Measurements from ENCODE around the gene POLE.

The POLE gene

GRCh38 chr12:132629330-132629729, 57.8 kb downstream of the POLE start:
- no peak for DNase-seq

- DNase-seq = no peak
Observed at GRCh38 chr12:132625731-132626430, 61.3 kb downstream of the POLE start.

- no peak for DNase-seq
Observed at GRCh38 chr12:132624910-132625630, 62.1 kb downstream of the POLE start.

- no peak for DNase-seq
Observed at GRCh38 chr12:132624186-132624855, 62.8 kb downstream of the POLE start.

- no peak for DNase-seq
Observed at GRCh38 chr12:132623072-132623869, 63.9 kb downstream of the POLE start.

- DNase-seq = no peak
Observed at GRCh38 chr12:132622437-132623071, 64.6 kb downstream of the POLE start.

GRCh38 chr12:132621657-132622435, 65.3 kb downstream of the POLE start:
- DNase-seq = no peak

- DNase-seq = no peak
Observed at GRCh38 chr12:132620899-132621656, 66.1 kb downstream of the POLE start.

- DNase-seq = no peak
Observed at GRCh38 chr12:132620113-132620898, 66.8 kb downstream of the POLE start.

GRCh38 chr12:132619386-132620112, 67.6 kb downstream of the POLE start:
- DNase-seq = no peak

GRCh38 chr12:132619071-132619385, 68.1 kb downstream of the POLE start:
- no peak for DNase-seq

- DNase-seq = no peak
Observed at GRCh38 chr12:132618683-132619043, 68.5 kb downstream of the POLE start, which contains the start of gene P2RX2. Gene P2RX2, plus strand, starts transcription at chr12:132618776. Its CDS starts 41 bp downstream, at chr12:132618817.

- no peak for DNase-seq
Observed at GRCh38 chr12:132617822-132618682, 69.1 kb downstream of the POLE start.

- no peak for DNase-seq
Observed at GRCh38 chr12:132617135-132617701, 69.9 kb downstream of the POLE start.

- no peak for DNase-seq
Observed at GRCh38 chr12:132615579-132616038, 71.5 kb downstream of the POLE start.

- DNase-seq = peak; percentile 81
Observed at GRCh38 chr12:132614861-132615578, 72.1 kb downstream of the POLE start.

GRCh38 chr12:132614029-132614428, 73.1 kb downstream of the POLE start:
- DNase-seq = no peak
